ENCODE data around the gene TMPRSS11E.
"Not testable (repeated sequence)": the region's sequence is repeated elsewhere in the genome, so short reads cannot be mapped to it uniquely, and the experiment has no call there.

The TMPRSS11E gene

GRCh38 chr4:68462691-68463090 lies 15.4 kb downstream of the TMPRSS11E start:
- DNase-seq, result no peak

GRCh38 chr4:68463796-68464195 lies 16.5 kb downstream of the TMPRSS11E start:
- DNase-seq, result no peak

GRCh38 chr4:68465058-68465457 lies 17.8 kb downstream of the TMPRSS11E start:
- no peak for DNase-seq

GRCh38 chr4:68466185-68466584 lies 18.9 kb downstream of the TMPRSS11E start:
- DNase-seq, result no peak

- no peak for DNase-seq
Measured at GRCh38 chr4:68466751-68467150, 19.5 kb downstream of the TMPRSS11E start.

GRCh38 chr4:68469482-68469881 lies 22.2 kb downstream of the TMPRSS11E start:
- no peak for DNase-seq

GRCh38 chr4:68476191-68476590 lies 28.9 kb downstream of the TMPRSS11E start:
- DNase-seq, result no peak

GRCh38 chr4:68489338-68489737 lies 42.1 kb downstream of the TMPRSS11E start:
- DNase-seq, result no peak

GRCh38 chr4:68490826-68491457 lies 43.7 kb downstream of the TMPRSS11E start:
- no peak for DNase-seq

- no peak for DNase-seq
Measured at GRCh38 chr4:68494688-68495087, 47.4 kb downstream of the TMPRSS11E start.

- peak; percentile 27 for DNase-seq
Measured at GRCh38 chr4:68498413-68499007, 51.2 kb downstream of the TMPRSS11E start.

GRCh38 chr4:68499021-68499420 lies 51.8 kb downstream of the TMPRSS11E start:
- no peak for DNase-seq

GRCh38 chr4:68503462-68503861 lies 56.2 kb downstream of the TMPRSS11E start:
- DNase-seq, result not testable (repeated sequence)

- DNase-seq, result not testable (repeated sequence)
Measured at GRCh38 chr4:68504836-68505235, 57.6 kb downstream of the TMPRSS11E start.

- DNase-seq, result not testable (repeated sequence)
Measured at GRCh38 chr4:68505452-68505851, 58.2 kb downstream of the TMPRSS11E start.

GRCh38 chr4:68518889-68519288 lies 71.6 kb downstream of the TMPRSS11E start:
- no peak for DNase-seq

GRCh38 chr4:68520985-68521384 lies 73.7 kb downstream of the TMPRSS11E start:
- DNase-seq, result no peak

- DNase-seq, result not testable (repeated sequence)
Measured at GRCh38 chr4:68522232-68522631, 75.0 kb downstream of the TMPRSS11E start.

GRCh38 chr4:68535974-68536373 lies 88.7 kb downstream of the TMPRSS11E start:
- no peak for DNase-seq

- no peak for DNase-seq
Measured at GRCh38 chr4:68536375-68536774, 89.1 kb downstream of the TMPRSS11E start.

- not testable (repeated sequence) for DNase-seq
Measured at GRCh38 chr4:68542742-68543141, 95.5 kb downstream of the TMPRSS11E start.

Measured in DMS79 (cell line).